ENCODE data around the gene CNIH4.
"Not testable (repeated sequence)": the region's sequence is repeated elsewhere in the genome, so short reads cannot be mapped to it uniquely, and the experiment has no call there.

The CNIH4 gene

DNA sequence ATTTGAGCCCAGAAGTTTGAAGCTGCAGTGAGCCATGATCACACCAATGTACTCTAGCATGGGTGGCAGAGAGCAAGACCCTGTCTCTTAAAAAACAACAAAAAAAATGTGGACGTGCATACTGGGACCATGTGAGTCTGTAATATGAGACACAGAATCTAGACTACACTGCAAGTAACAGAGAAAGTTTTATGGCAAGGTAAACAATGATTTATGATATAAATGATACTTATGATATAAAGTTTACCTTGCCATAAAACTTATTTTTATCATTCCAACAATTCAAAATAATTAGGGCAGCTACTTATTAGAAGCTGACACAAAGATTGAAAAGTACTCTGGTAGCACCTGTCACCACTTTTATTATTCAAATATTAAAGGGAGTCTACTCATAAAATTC is 43.2 kb downstream of the CNIH4 start:
- DNase-seq (ENCODE audit: low read depth in 2 of 2): no peak

DNA sequence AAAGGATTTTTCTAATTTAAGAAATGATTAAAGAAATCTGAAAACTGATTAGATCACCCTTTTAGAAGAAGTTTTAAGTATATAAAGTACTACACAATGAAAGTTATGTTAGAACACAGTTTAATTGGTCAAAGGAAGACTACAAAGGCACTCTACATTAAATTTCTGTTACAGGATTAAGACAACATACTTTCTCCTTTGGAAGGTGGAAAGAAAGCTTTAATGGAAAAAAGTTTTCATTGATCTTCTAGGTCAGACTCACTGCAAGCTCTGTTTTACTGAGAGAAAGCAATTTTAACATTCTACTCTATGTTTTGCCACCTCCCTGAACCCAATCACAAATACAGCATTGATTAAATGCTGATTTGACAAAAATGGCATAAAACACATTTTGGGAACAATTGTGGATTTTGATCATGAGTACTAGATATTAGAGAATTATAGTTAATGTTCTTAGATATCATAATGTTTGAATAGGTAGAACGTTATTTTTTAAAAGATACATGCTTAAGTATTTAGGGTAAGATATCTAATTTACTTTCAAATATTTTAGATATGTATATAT is 45.9 kb downstream of the CNIH4 start:
- no peak for DNase-seq (ENCODE audit: low read depth in 2 of 2)

DNA sequence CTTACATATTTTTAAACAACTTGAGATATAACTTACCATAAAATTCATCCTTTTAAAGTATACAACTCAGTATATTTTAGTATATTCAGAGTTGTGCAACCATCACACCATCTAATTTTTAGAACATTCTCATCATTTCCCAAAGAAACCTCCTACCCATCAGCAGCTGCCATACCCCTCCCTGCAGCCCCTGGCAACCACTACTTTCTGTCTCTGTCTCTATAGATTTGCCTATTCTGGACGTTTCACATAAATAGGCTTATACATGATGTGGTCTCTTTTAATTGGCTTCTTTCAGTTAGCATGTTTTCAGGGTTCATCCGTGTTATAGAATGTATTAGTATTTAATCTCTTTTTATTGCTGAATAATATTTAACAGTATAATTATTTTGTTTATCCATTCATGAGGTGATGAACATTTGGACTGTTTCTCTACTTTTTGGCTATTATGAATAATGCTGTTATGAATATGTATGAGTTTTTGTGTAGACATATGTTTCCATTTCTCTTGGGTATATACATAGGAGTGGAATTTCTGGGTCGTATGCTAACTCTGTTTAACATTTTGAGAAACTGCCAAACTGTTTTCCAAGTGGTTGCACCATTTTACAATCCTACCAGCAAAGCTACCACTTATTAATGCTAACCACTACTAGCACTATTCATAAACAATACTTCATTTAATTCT is 48.4 kb downstream of the CNIH4 start:
- no peak for DNase-seq (ENCODE audit: low read depth in 2 of 2)

DNA sequence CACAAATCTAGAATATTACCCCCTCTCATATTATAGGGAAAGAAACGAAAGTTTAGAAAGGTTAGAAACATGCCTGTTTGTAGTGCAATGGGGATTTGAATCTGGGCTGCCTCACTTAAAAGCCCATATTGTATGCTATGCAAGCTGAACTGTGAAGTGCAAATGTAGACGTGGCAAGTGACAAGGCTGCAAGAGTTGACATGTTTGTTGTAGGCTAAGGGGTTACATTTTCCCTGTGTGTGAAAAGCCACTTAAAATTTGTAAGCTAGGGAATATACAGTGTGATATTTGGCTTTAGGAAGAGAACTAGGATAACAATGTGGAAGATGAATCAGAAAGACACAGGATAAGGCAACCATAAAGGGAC is 48.9 kb downstream of the CNIH4 start:
- DNase-seq (ENCODE audit: low read depth in 2 of 2): no peak

DNA sequence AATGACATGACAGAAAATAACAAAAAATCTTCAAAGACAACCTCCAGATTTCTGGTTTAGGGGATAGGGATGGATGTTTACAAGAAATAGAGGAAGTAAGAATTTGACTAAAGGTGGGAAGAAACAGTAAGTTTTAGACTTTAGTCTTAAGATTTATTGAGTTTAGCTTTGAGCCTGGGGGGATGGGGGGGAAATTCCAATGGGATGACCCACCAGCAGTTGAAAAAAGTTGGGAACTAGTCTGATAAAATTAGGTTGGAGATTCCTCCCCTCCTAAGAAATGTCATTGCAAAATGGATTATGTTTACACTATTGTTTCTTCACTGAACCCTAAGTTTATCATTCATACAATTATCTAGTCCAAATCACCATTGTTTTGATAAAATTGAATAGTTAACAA is 49.5 kb downstream of the CNIH4 start:
- DNase-seq (ENCODE audit: low read depth in 2 of 2): no peak

DNA sequence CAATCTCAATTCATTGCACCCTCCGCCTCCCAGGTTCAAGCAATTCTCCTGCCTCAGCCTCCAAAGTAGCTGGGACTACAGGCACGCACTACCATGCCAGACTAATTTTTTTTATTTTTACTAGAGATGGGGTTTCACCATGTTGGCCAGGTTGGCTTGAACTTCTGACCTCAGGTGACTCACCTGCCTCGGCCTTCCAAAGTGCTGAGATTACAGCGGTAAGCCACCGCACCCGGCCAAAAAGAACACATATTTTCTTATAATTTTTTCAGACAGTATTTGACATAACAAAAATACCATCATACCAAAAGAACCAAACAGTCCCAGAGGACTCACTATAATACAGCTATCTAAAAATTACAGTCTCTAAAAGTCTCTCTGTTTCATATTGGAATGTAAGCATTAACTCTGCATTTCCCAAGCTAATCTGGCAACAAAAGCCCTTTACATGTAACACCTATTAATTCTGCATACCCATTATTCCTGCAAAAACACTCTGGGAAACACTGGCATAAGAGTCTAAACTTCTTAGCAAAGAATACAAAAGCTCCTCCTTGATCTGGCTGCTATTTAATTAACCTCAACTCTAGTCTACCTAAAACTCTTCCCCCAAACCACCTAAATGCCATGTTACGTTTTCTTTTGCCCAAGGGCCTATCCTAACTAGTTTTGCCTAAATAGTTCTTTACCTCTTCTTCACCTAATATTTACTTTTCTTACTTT is 51.1 kb downstream of the CNIH4 start:
- no peak for DNase-seq (ENCODE audit: low read depth in 2 of 2)

DNA sequence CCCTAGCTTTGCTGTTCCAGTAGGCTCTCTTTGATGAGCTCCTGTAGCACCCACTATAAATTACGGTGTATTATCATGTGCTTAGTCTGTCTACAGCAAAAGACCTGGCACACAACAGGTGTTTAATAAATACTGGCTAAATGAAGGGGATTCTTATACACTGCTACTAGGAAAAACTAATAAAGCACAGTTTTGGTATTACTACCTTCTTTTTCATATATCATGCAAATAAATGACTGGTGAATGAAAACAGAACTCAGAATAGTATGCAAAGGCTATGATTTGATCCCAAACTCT is 51.6 kb downstream of the CNIH4 start:
- no peak for DNase-seq (ENCODE audit: low read depth in 2 of 2)

DNA sequence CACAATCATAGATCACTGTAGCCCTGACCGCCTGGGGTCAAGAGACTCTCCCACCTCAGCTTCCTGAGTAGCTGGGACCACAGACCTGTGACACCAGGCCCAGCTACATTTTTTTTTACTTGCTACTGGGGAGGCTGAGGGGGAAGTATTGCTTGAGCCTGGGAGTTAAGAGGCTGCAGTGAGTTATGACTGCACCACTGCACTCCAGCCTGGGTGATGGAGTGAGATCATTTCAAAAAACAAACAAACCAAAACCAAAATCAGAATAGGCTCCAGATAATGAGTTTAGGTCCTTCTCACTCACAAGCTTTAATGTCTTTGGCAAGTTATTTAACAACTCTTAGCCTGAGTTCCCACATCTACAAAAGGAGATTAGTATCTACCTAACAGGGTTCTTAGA is 55.1 kb downstream of the CNIH4 start:
- no peak for DNase-seq (ENCODE audit: low read depth in 2 of 2)

DNA sequence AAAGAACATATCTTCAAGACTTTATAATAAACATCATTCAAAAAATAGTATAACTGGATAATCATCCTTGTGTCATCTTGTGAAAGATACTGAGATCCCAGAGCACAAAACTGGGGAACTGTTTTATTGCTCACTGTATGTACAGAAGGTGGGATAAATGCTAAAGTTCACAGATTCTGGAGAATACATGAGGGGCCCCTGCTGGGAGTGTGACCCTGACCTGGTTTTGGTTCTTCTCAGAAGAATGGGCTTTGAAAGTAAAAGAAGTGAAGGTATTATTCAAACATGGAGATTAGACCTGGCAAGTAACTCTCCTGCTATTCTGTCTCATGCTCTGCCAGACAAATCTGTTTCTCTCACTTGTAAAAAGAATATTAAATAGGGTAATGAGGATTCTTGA is 63.4 kb downstream of the CNIH4 start:
- DNase-seq (ENCODE audit: low read depth in 2 of 2): no peak

DNA sequence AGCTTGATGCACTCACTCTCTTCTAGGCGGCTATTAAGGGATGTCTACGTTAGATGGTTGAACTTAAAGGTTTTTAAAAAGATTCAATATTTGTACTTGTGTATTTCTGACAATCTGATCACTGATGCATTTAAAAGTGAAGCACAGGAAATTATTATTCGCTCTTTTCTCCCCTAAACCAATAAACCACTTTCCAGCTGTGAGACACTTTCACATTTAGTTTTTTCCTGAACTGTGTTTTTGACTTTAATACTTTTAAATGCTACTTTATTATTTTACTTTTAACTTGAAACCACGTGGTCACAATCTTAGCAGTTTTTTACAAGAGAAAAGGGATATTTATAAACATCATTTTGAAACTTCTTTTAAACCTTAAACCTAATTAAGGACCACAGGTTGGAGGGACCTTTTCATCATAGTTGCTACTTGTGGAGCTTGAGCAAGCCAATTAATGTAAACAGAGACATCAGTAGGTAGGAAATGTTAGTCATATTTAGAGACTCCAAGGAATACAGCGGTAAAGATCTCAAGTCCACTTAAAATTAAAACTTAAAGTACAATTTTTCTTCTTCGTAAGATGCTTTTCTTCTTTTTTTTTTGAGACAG is 68.7 kb downstream of the CNIH4 start:
- no peak for DNase-seq (ENCODE audit: low read depth in 2 of 2)

DNA sequence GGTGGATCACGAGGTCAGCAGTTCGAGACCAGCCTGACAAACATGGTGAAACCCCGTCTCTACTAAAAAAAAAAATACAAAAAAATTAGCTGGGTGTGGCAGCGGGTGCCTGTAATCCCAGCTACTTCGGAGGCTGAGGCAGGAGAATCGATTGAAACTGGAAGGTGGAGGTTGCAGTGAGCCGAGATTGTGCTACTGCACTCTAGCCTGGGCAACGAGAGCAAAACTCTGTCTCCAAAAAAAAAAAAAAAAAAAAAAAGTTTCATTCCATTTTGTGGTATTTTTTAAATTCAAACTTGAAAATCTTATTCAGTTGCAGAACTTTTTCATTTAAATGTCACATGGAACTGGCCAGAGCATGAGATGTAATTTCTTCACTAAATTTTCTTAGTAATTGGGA is 70.2 kb downstream of the CNIH4 start:
- not testable (repeated sequence) for DNase-seq (ENCODE audit: low read depth in 2 of 2)

DNA sequence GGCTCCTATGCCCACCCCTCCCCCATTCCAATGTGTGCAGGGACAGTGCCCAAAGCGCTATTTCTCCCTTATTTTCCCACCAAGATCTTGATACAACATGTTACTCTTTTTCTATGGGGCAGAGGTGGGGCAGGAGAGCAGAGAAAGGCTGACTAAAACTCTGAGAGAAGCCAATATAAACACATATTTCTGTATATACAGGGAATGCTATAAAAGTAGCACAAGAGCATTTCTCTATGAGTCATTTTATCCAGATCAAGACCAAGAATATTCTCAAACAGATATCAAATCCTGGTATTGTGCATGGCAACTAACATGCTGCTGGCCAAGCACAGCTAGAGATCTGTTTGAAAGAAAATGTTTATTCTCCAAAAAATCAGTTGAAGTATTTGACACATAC is 70.7 kb downstream of the CNIH4 start:
- DNase-seq (ENCODE audit: low read depth in 2 of 2): no peak

DNA sequence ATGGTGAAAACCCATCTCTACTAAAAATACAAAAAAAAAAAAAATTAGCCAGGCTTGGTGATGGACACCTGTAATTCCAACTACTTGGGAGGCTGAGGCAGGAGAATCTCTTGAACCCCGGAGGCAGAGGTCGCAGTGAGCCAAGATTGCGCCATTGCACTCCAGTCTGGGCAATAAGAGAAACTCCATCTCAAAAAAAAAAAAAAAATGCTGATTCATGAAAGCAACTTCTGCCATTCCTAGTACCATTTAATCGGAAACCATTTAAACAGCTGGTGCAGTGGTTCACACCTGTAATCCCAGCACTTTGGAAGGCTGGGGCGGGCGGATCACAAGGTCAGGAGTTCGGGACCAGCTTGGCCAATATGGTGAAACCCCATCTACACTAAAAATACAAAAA is 72.0 kb downstream of the CNIH4 start:
- DNase-seq (ENCODE audit: low read depth in 2 of 2): not testable (repeated sequence)

Data from stimulated activated CD8-positive, alpha-beta memory T cell treated with anti-CD3 and anti-CD28 coated beads, Interleukin-7, amount 100 ng/mL, for 4 hours (primary cell).